K562 (cell line): ENCODE results near the gene FLT1. TPM values are rescaled to one million over a fixed set of nuclear protein-coding genes. Genes with fewer than 3 reads are reported as not detected.
A peak's percentile ranks its signal among the peaks of the same experiment; 100 is the strongest.

ENCODE experiments used
- ATAC-seq: fragments of 200-7000 bp; cut with Tn5 transposase; 3 replicates; pipeline ENCODE4 v1.9.1; 2020; ENCODE audit warnings: moderate library complexity
- BruUV-seq: library from RNA; stranded (reverse); fragments of 400-500 nt; replicated peaks from 2 replicates; lab custom pipeline; 2021; lab: Mats Ljungman, UMichigan
- CTCF ChIA-PET: fragments of 300-600 bp; formaldehyde crosslinking; extraction: SDS; loops from one replicate; lab custom pipeline; 2021; ENCODE audit warnings: low intra/inter-chr PET ratio; lab: Yijun Ruan, JAX
- POLR2A ChIA-PET: fragments of 300-600, 350-650 bp; sonication (Branson Sonifier 250); formaldehyde crosslinking; extraction: SDS; loops from one replicate; lab custom pipeline; 2021; ENCODE audit warnings: antibody characterized with exemption, inconsistent platforms; lab: Yijun Ruan, JAX
- DNase-seq, 4 experiments: peaks; one replicate each; pipeline versions ENCODE4 v3.0.0 to v3.0.0-alpha.2; 2011 to 2018; ENCODE audit warnings: low spot score in 3 of 4, mixed read lengths in 3 of 4; ENCODE audit errors: extremely low read depth in 1 of 4
- FAIRE-seq: peaks from 2 replicates; lab custom pipeline; 2011; peaks lifted over from hg19 to GRCh38; lab: Jason Lieb, UNC
- H2AFZ ChIP-seq: 2 replicates; pipeline ENCODE4 v1.6.0; 2011; ENCODE audit warnings: low read depth, low read length, control low read depth, inconsistent platforms
- H3K27ac ChIP-seq: fragments of 200-600 bp; 3 replicates; pipeline ENCODE4 v1.8.0; 2011; ENCODE audit warnings: low read depth, mild to moderate bottlenecking, control low read depth, inconsistent platforms, low read length, moderate library complexity, mixed read lengths; ENCODE audit errors: extremely low read depth
- H3K27me3 ChIP-seq, 2 experiments: fragments of 300-600 bp in 1 of 2; 2 replicates in 1 of 2; 3 replicates in 1 of 2; pipeline versions ENCODE4 v1.6.0 to v1.8.0; 2011; ENCODE audit warnings: inconsistent platforms in 2 of 2, low read length in 2 of 2, mild to moderate bottlenecking in 1 of 2, mixed read lengths in 1 of 2, moderate library complexity in 1 of 2; ENCODE audit not compliant: control insufficient read depth in 2 of 2, insufficient read depth in 2 of 2
- H3K36me3 ChIP-seq: fragments of 300-600 bp; 3 replicates; pipeline ENCODE4 v1.8.0; 2011; ENCODE audit warnings: mild to moderate bottlenecking, low read length, inconsistent platforms; ENCODE audit not compliant: control insufficient read depth, insufficient read depth
- H3K4me1 ChIP-seq, 2 experiments: fragments of 200-600 bp in 1 of 2; replicated peaks in 1 of 2; 2 replicates in 1 of 2; 3 replicates in 1 of 2; pipeline versions ENCODE4 v1.5.1 to v1.8.0; 2011; ENCODE audit warnings: inconsistent platforms in 2 of 2, low read length in 2 of 2, mild to moderate bottlenecking in 1 of 2, mixed read lengths in 1 of 2, moderate library complexity in 1 of 2; ENCODE audit not compliant: control insufficient read depth in 2 of 2, insufficient read depth in 2 of 2
- H3K4me2 ChIP-seq: 2 replicates; pipeline ENCODE4 v1.6.1; 2011; ENCODE audit warnings: low read length, control low read depth, inconsistent platforms, mixed read lengths; ENCODE audit not compliant: insufficient read depth
- H3K4me3 ChIP-seq: fragments of 200-600 bp; sonication (generic), shearing (Covaris generic); 2 replicates; pipeline ENCODE4 v1.5.1; 2016; ENCODE audit warnings: control low read depth, inconsistent platforms
- H3K79me2 ChIP-seq: fragments of 200-600 bp; 3 replicates; pipeline ENCODE4 v1.8.0; 2011; ENCODE audit warnings: low read length, inconsistent platforms; ENCODE audit not compliant: control insufficient read depth, insufficient read depth
- H3K9ac ChIP-seq, 2 experiments: 2 replicates each; pipeline versions ENCODE4 v1.6.0 to v1.6.1; 2011; ENCODE audit warnings: low read depth in 2 of 2, low read length in 2 of 2, control low read depth in 1 of 2, inconsistent platforms in 1 of 2, mild to moderate bottlenecking in 1 of 2, mixed read lengths in 1 of 2; ENCODE audit not compliant: insufficient read depth in 1 of 2
- H3K9me1 ChIP-seq: one replicate; pipeline ENCODE4 v1.6.0; 2011; ENCODE audit warnings: inconsistent platforms, mild to moderate bottlenecking, low read length, moderate library complexity; ENCODE audit not compliant: control insufficient read depth, insufficient read depth
- H3K9me3 ChIP-seq: replicated peaks from 2 replicates; pipeline ENCODE4 v1.5.1; 2011; ENCODE audit warnings: low read depth, low read length, inconsistent platforms; ENCODE audit not compliant: control insufficient read depth, insufficient read depth
- H4K20me1 ChIP-seq: replicated peaks from 2 replicates; pipeline ENCODE4 v1.6.1; 2011; ENCODE audit warnings: low read length, inconsistent platforms, mixed read lengths; ENCODE audit not compliant: control insufficient read depth, insufficient read depth
- EZH2 ChIP-seq: IDR thresholded peaks from 2 replicates; pipeline ENCODE4 v1.6.1; 2012; ENCODE audit warnings: low read depth, mild to moderate bottlenecking, inconsistent platforms, low read length, borderline replicate concordance
- GTF2F1 ChIP-seq: IDR thresholded peaks from 2 replicates; pipeline ENCODE4 v1.6.1; 2011; ENCODE audit warnings: low read depth, low read length, improper control_type of control experiment
- HNRNPK ChIP-seq: fragments of 200-400 bp; formaldehyde crosslinking; IDR thresholded peaks from one replicate; pipeline ENCODE4 v1.6.1; 2018; ENCODE audit warnings: mild to moderate bottlenecking, low read depth, low read length; ENCODE audit not compliant: poor library complexity, severe bottlenecking
- LARP7 ChIP-seq: fragments of 450-650 bp; IDR thresholded peaks from 2 replicates; pipeline ENCODE4 v1.6.1; 2016
- MAFG ChIP-seq: fragments of 450-650 bp; conservative IDR thresholded peaks from 2 replicates; pipeline ENCODE4 v1.6.1; 2016; ENCODE audit warnings: missing genetic modification characterization, missing compliant biosample characterization
- MEIS2 ChIP-seq: fragments of 450-650 bp; IDR thresholded peaks from 2 replicates; pipeline ENCODE4 v1.6.1; 2014; ENCODE audit warnings: mild to moderate bottlenecking; ENCODE audit not compliant: partially characterized antibody
- MXI1 ChIP-seq: IDR thresholded peaks from 2 replicates; pipeline ENCODE4 v1.6.1; 2011; ENCODE audit warnings: low read depth, mild to moderate bottlenecking, improper control_type of control experiment, low read length
- NFIX ChIP-seq: fragments of 250-450 bp; sonication (Bioruptor Pico); IDR thresholded peaks from 2 replicates; pipeline ENCODE4 v1.4.0; 2020; ENCODE audit warnings: low read depth, mild to moderate bottlenecking, moderate library complexity
- NUFIP1 ChIP-seq: fragments of 450-650 bp; IDR thresholded peaks from 2 replicates; pipeline ENCODE4 v1.6.1; 2018; ENCODE audit not compliant: partially characterized antibody
- SMARCE1 ChIP-seq: fragments of 450-650 bp; IDR thresholded peaks from 2 replicates; pipeline ENCODE4 v1.7.1; 2016; ENCODE audit warnings: mild to moderate bottlenecking
- ZC3H8 ChIP-seq: fragments of 450-650 bp; IDR thresholded peaks from 2 replicates; pipeline ENCODE4 v1.6.1; 2017
- ZNF436 ChIP-seq: fragments of 250-450, 450-650 bp; sonication (Bioruptor Pico); formaldehyde crosslinking; IDR thresholded peaks from 2 replicates; pipeline ENCODE4 v1.7.0; 2020; ENCODE audit warnings: mild to moderate bottlenecking
- ZNF584 ChIP-seq: fragments of 200-800 bp; sonication (Bioruptor generic); IDR thresholded peaks from 2 replicates; pipeline ENCODE4 v1.6.1; 2016; ENCODE audit warnings: low read depth, mild to moderate bottlenecking, missing genetic modification characterization, missing compliant biosample characterization
- ZNF707 ChIP-seq: fragments of 250-450 bp; sonication (Bioruptor Pico); conservative IDR thresholded peaks from 2 replicates; pipeline ENCODE4 v1.8.0; 2022; ENCODE audit warnings: inconsistent platforms, mild to moderate bottlenecking, moderate library complexity
- WGBS: fragments of 100-300 bp; shearing (Covaris generic); methylation state at CpG from one replicate; pipeline ENCODE4 v1.1.6; 2016; ENCODE audit warnings: low coverage, mixed read lengths; ENCODE audit not compliant: insufficient coverage; ENCODE audit errors: missing lambda C conversion rate; 5-methylcytosine and 5-hydroxymethylcytosine counted together
- in situ Hi-C: fragments of 300-500 bp; cut with MboI; formaldehyde crosslinking; loops from 4 replicates; pipeline ENCODE4 v1.15.0; 2018; ENCODE audit warnings: inconsistent platforms, mixed read lengths
- intact Hi-C: fragments of 100-400 bp; cut with micrococcal nuclease; formaldehyde crosslinking; loops from 2 replicates; pipeline ENCODE4 v1.14.2; 2022
- polyA plus RNA-seq, 8 experiments: library from polyadenylated mRNA; depleted of rRNA in 4 of 8; stranded (reverse) in 5 of 8; unstranded in 3 of 8; fragments of >200 nt; fragmentation: Nextera tagmentation in 2 of 8; fragmentation: Illumina TruSeq in 1 of 8; extraction: Ambion mirVana in 2 of 8; extraction: Trizol in 1 of 8; gene quantifications; 2 replicates each; pipeline versions ENCODE4 v1.2.1 to v1.2.3, GENCODE V29; 2011 to 2014; ENCODE audit warnings: inconsistent platforms in 1 of 8, missing spikeins in 1 of 8
- total RNA-seq, 7 experiments: library from RNA; depleted of rRNA in 6 of 7; stranded (reverse); fragments of >200 nt in 6 of 7; fragmentation: Illumina TruSeq in 2 of 7; extraction: Trizol in 2 of 7; gene quantifications; 2 replicates each; pipeline versions ENCODE4 v1.2.1 to v1.2.3, GENCODE V29; 2011 to 2021; ENCODE audit warnings: low replicate concordance in 1 of 7
- TF ChIP-seq, protein P1 (sequence below): fragments of 450-650 bp; IDR thresholded peaks from 2 replicates; pipeline ENCODE4 v1.6.1; 2018; ENCODE audit not compliant: partially characterized antibody

Gene FLT1
- total and polyA plus RNA-seq, 9 of the 15 experiments (the other 6 are each of a cell fraction or from before 2014, with no cell fraction given) = 0.01 to 2.0 (median 0.22) TPM

DNA sequence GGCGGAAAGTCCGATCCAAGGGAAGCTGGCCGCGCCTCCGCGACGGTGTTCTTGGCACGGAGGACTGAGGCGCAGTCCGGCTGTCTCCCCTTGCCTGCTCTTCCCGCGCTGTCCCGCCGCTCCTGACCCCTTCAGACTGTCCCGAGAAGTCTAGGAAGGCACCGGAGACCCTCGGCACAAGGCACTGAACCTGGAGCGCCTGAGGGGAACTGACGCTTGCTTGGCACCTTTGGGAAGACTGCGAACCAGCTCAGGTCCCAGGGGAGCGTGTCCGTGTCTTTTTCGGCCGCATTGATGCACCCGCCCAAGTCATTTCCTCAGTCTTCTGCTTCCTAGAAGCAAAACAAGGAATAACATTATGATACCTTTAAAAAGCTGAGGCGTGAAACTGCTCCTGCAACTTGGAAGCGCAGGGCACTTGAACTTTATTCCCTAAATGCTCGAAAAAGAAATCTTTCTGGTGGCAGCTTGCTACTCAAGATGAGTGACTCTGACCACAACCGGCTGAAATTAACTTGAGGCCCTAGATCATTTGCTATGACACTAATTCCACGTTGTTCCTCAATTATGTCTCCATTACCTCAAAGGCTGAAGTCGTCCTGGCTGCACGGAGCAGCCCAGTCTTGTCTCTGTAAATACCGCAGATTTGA, 735 bp upstream of the FLT1 start:
- H3K79me2 ChIP-seq = no peaks in the 10 kb centered on the region
- TF ChIP-seq MXI1 = no peak
- TF ChIP-seq HNRNPK = no peak
- no peak for TF ChIP-seq ZNF436 (CRISPR knock-in tag)
- peak; percentile 23 for TF ChIP-seq MEIS2
- 0 out of 2 replicates have a peak, but pooled peaks have one; percentile 49 for TF ChIP-seq EZH2
- TF ChIP-seq LARP7 = no peak
- in situ Hi-C loops = no loop called here
- DNase-seq (no peak), FAIRE-seq (no peak), ATAC-seq (no peak)
- H3K36me3 ChIP-seq = no peaks in the 10 kb centered on the region
- peaks cover 13 to 33% of the 10 kb centered on the region in 2 experiments for H3K27me3 ChIP-seq
- H3K9me1 ChIP-seq = no peaks in the 10 kb centered on the region
- 24% methylated on average over 18 of the region's 33 CpGs for WGBS
- intact Hi-C loops = no loop called here
- ChIA-PET POLR2A (interaction anchor here (1.7 kb wide), 1 partner anchor 9 kb away, joined by 5 read pairs; no protein-coding TSS in a partner anchor), CTCF (no interaction called here)
- H3K9me3 ChIP-seq = no peaks in the 10 kb centered on the region
- no peak overlapping the region for H3K9ac ChIP-seq
- H3K4me2 ChIP-seq = no peak overlapping the region
- no peaks in the 10 kb centered on the region for H4K20me1 ChIP-seq
- BruUV-seq = no TSS peak
- H3K4me1 ChIP-seq = peaks cover 6 to 21% of the 10 kb centered on the region in 2 experiments; a peak in 4 of 5 replicates
- H3K27ac ChIP-seq = no peak overlapping the region
- H2AFZ ChIP-seq = no peak overlapping the region
- H3K4me3 ChIP-seq = no peak overlapping the region

DNA sequence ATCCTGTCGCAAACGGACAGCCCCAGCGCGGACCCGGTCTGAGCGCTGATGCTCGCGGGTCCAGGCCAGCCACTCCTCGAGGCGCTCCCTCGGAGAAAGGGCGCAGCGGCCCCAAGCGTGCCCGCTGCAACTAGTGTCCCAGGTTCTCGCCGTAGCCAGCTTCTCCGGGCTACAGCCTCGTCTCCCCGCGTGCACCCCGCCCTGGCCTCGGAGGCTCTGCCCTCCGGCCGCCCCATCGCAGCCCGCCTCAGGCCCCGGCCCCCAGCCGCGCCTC, 487 bp downstream of the FLT1 start:
- ChIA-PET CTCF (no interaction called here), POLR2A (no interaction called here)
- intact Hi-C loops (no loop called here), in situ Hi-C loops (no loop called here)
- Histone ChIP-seq H3K4me1 (peaks cover 6 to 21% of the 10 kb centered on the region in 2 experiments; a peak in 4 of 5 replicates), H3K4me3 (no peak overlapping the region), H3K9me3 (no peaks in the 10 kb centered on the region), H3K27ac (no peak overlapping the region), H4K20me1 (no peaks in the 10 kb centered on the region), H3K27me3 (peaks cover 13 to 33% of the 10 kb centered on the region in 2 experiments), H3K79me2 (no peaks in the 10 kb centered on the region), H3K36me3 (no peaks in the 10 kb centered on the region), H3K9me1 (no peaks in the 10 kb centered on the region), H3K4me2 (no peak overlapping the region), H3K9ac (no peak overlapping the region), H2AFZ (no peak overlapping the region)
- ATAC-seq = no peak
- no peak for FAIRE-seq
- 57% methylated on average over 4 of the region's 30 CpGs for WGBS
- BruUV-seq = no TSS peak
- no peak for DNase-seq
- TF ChIP-seq ZC3H8 = no peak
- TF ChIP-seq ZNF707 (CRISPR knock-in tag) = no peak
- no peak for TF ChIP-seq NFIX
- no peak for TF ChIP-seq MAFG (tag)
- TF ChIP-seq ZNF584 (CRISPR knock-in tag) = no peak
- TF ChIP-seq, protein P1, sequence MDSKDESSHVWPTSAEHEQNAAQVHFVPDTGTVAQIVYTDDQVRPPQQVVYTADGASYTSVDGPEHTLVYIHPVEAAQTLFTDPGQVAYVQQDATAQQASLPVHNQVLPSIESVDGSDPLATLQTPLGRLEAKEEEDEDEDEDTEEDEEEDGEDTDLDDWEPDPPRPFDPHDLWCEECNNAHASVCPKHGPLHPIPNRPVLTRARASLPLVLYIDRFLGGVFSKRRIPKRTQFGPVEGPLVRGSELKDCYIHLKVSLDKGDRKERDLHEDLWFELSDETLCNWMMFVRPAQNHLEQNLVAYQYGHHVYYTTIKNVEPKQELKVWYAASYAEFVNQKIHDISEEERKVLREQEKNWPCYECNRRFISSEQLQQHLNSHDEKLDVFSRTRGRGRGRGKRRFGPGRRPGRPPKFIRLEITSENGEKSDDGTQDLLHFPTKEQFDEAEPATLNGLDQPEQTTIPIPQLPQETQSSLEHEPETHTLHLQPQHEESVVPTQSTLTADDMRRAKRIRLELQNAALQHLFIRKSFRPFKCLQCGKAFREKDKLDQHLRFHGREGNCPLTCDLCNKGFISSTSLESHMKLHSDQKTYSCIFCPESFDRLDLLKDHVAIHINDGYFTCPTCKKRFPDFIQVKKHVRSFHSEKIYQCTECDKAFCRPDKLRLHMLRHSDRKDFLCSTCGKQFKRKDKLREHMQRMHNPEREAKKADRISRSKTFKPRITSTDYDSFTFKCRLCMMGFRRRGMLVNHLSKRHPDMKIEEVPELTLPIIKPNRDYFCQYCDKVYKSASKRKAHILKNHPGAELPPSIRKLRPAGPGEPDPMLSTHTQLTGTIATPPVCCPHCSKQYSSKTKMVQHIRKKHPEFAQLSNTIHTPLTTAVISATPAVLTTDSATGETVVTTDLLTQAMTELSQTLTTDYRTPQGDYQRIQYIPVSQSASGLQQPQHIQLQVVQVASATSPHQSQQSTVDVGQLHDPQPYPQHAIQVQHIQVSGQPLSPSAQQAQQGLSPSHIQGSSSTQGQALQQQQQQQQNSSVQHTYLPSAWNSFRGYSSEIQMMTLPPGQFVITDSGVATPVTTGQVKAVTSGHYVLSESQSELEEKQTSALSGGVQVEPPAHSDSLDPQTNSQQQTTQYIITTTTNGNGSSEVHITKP = no peak
- no peak for TF ChIP-seq GTF2F1
- TF ChIP-seq NUFIP1 = no peak
- TF ChIP-seq SMARCE1 = no peak
